Measurements from ENCODE around the gene ARIH1.

Gene ARIH1

DNA sequence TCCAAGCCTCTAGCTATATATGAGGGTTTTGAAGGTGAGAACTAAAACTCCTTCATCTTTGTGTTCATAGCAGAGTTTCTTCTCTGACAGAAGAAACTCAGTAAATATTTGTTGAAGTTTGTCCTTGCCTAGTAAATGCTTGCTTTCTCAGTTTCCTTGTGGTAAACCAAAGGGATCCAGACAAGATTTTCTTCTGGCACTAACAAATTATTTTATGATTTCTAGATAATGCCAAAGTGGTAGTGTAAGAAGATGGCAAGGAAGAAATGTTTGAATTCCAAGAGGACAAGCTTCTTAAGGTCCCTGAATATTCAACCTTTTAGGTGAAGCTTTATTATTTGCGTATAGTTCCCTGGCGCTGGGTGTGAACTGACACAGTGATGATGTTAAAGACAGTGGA, 14.4 kb downstream of the ARIH1 start:
- DNase-seq = no peak

DNA sequence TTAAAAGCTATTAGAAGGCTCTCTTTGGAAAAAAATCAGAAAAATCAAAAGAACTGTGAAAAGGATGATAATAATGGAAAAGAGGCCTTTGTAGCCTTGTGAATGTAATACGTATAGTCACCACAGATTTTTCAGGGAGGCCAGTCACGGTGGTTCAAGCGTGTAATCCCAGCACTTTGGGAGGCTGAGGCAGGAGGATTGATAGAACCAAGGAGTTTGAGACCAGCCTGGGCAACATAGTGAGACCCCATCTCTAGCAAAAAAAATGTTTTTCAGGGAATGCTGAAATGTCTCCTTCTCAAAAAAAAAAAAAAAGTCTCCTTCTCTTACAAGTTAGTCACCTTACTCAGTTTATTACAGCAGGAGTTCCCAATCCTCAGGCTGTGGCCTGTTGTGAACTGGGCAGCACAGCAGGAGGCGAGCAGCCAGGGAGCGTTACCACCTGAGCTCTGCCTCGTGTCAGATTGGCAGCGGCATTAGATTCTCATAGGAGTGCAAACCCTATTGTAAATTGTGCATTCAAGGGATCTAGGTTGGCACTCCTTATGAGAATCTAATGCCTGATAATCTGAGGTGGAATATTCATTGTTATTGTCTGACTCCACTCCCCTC, 15.9 kb downstream of the ARIH1 start:
- DNase-seq = no peak

DNA sequence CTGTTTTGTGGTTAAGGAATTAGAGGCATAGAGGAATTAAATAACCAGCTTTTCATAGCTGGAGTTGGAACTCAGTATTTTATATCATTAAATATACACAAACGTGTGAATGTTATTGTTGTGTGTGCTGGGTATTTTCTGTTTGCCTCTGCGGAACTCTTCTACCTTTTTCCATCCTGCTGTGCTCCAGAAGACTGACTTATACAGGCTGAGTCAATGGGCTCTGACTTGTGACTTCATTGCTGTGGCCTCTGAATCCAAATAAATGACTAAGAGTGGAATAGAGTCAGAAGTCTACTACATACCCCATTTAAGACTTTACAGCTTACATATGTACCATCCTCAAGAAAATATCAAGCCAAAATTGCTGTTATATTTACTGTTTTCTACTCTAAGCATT, 17.6 kb downstream of the ARIH1 start:
- DNase-seq = no peak

DNA sequence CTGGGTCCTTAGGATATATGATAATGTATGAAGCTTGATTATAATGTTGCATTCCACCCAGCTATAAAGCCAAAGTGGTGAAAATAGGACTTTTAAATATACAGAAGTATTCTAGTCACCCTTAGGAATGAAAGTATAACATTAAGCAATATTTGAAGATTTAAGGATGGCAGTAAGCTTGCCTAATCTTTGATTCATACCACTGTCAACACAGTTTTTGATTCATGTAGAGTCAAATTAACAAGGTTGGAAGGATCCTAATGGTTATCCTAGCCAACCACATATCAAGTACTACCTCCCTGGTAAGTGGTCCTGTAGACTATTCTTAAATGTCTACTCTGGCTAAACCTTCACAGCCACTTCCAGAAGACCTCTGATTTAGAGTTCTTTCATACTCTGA, 18.6 kb downstream of the ARIH1 start:
- DNase-seq = no peak

DNA sequence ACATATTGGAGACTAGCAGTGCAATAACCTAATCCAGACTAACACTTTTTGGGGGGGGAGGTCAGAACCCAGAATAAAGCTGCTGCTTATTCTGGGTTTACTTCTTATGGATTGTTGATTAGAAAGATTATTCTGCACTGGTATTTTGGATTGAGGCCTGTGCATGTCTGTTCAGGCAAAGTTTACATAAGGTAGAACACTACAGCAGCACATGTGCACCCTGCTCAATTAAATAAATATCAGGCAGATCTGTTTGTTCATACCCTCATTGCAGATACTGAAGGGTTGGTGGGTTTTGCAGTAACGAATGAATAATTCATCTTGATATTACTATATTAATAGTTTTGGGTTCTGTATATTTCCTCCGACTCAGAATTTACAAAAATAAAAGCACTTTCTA, 19.1 kb downstream of the ARIH1 start:
- DNase-seq = no peak

DNA sequence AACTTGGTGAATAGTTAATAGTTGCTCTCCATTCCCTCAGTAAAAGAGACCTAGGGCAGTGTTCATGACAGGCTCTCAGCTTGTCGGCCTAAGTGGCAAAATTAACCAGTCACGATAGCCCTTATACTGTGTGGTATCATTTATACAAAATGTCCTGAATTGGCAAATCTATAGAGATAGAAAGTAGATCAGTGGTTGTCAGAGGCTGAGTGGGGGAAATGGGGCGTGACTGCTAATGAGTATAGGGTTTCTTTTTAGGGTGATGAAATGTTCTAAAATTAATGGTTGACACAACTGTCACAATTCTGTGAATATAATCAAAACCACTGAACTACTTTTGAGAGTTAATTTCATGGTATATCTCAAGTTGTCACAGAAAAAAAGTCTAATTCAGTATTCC, 20.9 kb downstream of the ARIH1 start:
- DNase-seq = no peak

DNA sequence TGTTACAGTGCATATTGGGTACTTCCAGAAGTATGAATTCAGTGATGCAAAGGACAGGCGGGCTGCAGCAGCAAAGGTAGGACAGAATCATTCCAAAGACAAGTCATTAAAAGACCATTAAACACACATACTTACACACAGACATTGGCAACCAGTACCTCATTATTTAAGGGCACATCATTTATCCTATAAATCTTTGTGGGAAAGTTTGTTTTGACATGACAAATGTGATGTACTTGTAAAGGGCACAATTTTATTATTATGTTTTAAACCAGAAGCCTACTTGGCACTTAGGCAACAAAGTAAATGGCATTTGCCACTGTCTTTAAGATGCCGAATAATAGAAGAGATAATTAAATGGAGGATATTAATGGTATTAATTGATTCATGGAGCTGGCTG, 22.7 kb downstream of the ARIH1 start:
- DNase-seq = no peak

DNA sequence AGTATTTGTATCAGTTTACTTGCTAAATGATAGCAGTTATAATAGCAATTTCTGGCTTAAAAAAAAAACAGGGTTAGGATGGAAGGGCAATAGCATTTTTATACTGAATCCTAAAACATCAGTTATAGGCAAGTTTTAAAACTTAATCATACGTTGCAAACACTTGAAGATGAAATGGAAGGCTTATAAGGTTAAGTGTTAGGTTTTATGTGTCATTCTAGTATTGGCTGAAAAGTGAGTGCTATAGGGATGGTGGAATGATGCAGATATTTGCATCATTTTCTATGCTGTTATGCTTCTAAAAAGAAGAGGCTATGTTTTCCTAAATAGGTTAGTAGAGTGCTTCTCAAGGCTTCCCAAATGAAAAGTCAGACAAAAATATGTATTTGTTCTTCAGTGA, 23.3 kb downstream of the ARIH1 start:
- no peak for DNase-seq

DNA sequence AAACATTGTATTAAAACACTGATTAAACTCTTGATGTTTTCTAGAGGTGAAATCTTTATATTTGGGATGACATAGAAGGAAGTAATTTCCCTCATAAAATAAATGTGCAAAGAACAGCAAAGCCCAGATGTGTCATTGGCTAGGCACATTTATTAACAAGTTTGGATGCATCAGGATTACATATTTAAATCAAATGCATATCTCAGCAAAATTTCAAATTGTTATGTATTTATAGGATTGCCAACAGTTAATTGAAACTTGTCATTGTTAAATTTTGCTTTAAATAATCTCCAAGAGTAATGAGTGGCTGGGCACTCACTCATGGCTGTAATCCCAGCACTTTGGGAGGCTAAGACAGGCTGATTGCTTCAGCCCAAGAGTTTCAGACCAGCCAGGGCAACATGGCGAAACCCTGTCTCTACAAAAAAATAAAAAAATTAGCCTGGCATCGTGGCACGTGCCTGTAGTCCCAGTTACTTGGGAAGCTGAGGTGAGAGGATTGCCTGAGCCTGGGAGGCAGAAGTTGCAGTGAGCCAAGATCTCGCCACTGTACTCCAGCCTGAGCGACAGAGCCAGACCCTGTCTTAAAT, 28.2 kb downstream of the ARIH1 start:
- DNase-seq = no peak

DNA sequence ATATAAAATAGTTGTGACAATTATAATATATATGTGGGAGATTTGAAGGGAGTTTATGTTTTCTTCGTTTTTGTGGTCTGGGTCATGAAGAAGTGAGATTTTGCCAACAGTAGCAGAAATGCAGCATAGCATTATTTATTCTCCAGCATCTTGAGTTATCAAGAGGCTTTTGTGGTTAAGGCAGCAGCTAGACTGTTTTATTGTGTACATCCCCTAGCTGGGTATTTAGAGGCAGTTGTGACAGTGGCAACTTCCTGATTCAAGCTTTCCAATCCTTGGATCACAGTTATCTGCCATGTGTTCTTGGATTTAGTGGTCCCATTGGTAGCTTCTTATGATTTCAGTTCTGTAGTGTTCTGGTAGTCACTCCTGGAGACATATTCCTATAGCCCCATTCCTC, 29.0 kb downstream of the ARIH1 start:
- no peak for DNase-seq

DNA sequence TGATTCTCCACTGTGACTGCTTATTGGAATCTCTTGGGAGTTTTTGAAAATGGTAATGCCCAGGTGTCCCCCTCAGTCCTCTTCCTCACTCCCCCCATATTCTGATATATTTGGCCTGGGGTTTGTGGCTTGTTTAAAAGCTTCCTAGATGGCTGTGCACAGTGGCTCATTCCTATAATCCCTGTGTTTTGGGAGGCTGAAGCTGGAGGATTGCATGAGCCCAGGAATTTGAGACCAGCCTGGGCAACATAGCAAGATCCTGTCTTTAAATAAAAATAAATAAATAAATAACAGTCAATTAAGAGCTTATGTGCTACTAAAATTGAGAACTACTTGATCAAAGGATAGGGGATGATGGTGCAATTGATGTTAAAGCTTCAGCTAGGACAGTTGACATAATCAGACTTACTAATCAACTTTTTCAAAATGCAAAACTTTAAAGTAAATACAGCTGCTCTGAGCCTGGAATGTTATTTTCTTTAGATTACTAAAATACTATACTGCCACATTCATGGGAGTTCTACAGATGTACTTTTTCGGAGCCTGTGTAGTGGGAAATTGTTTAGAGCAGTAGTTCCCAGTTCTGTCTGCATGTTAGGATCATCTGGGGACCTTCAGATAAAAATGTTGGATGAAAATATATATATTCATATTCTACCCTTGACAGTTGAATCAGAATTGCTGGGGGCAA, 33.4 kb downstream of the ARIH1 start:
- DNase-seq = no peak

DNA sequence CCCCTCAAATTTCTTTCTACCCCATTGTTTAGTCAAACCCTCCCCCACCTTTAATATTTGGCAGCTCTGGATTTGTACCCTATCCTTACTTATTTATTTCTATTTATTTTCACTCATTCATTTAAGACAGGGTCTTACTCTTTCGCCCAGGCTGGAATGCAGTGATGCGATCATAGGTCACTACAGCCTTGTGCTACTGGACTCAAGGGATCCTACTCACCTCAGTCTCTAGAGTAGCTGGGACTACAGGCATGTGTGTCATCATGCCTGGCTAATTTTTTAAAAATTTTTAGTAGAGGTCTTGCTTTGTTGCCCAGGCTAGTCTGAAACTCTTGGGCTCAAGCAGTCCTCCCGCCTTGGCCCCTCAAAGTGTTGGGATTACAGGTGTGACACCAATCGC, 35.4 kb downstream of the ARIH1 start:
- DNase-seq = no peak

DNA sequence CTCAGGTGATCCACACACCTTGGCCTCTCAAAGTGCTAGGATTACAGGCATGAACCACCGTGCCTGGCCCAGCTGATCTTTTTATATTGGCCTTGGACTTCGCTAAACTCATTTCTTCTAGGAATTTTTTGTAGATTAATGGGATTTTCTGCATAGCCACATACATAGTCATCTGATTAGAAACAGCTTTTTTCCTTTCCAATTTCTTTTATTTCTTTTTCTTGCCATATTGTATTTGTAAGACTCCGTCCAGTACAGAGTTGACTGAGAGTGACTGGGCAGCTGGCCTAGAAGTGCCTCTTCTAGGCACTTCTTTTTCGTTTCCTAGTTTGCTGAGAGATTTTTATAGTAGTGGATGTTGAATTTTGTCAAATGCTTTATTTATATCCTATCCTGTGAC, 37.4 kb downstream of the ARIH1 start:
- DNase-seq = no peak

DNA sequence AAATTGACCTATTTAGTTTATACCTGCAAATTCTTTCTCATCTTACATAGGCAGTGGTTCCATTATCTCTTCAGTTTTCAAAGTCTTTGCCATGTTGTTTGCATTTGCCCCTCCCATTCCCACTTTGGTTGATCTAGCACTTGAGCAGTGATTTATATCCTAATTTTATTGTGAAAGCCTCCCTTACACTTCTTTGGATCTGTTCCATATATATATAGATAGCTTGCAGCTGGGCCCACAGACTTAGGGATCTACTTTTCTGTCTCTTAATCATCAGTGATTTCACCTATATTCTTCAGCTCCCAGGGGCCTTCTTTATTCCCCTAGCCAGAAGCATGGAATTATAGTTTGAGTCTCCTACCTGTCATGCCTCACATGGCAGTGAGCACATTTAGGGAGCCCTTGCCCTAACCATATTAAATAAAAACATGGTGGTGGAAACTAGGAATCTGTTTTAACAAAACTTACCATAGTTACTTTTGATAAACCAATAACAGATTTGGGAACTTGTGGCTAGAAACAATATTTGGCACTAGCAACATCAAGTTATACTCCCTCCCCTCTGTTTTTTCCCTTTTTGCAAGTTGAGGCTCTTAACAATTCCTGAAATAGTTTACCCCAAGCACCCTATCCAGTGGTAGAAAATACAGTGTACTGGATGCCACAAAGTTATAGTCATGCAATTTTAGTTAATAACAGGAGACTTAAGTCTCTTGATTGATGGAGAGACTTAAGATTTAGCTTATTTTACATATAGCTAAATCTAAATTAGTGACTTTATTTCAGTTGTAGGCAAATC, 41.7 kb downstream of the ARIH1 start:
- DNase-seq = no peak

DNA sequence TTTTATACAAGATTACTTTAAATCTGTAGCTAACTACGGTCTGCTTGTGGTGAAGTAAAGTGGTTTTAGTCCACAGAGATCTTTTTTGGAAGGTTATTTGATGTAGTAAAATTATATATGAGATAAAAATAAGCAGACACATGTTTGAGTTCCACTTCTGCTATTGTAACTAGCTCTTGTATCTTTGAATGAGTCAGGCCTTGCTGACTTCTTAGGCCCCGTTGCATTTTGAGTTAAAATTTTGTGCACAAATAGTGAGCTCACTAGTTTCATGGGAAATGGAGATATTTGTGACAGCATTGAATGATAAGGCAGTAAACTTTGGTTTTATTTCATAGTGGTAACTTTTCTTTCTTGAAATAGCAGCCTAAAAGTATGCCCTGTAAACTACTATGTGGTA, 42.6 kb downstream of the ARIH1 start:
- no peak for DNase-seq

DNA sequence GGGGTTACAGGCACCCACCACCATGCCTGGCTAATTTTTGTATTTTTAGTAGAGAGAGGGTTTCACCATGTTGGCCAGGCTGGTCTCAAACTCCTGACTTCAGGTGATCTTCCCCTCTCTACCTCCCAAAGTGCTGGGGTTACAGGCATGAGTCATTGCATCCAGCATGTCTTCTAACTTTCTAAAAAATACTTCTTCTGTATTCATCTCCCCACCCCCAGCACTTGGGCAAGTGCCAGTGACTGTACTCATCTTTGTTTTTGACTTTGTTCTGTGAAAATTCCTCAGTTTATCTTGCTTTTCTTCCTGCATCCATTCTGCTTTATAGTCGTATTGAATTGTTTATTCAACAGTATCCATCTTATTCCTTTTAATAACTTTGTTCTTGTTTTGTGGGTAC, 47.6 kb downstream of the ARIH1 start:
- DNase-seq = no peak

DNA sequence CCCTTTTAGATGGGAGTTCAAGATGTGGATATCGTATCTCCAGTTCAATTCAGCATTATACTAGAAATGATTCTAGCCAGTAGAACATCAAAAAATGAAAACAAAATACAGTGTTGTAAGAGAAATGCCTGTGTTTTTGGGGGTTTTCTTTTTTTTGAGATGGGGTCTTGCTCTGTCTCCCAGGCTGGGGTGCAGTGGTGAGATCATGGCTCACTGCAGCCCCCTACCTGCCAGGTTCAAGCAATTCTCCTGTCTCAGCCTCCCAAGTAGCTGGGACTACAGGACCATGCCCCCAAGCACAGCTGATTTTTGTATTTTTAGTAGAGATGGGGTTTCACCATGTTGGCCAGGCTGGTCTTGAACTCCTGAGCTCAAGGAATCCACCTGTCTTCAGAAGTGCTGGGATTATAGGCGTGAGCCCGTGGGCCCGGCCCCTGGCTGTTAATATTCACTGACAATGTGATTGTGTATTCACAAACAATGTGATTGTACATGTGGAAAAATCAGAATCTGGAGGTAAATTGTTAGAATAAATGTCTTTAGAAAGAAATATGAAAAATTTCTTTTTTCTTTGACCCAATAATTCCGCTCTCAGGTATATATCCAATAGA, 59.0 kb downstream of the ARIH1 start:
- no peak for DNase-seq

DNA sequence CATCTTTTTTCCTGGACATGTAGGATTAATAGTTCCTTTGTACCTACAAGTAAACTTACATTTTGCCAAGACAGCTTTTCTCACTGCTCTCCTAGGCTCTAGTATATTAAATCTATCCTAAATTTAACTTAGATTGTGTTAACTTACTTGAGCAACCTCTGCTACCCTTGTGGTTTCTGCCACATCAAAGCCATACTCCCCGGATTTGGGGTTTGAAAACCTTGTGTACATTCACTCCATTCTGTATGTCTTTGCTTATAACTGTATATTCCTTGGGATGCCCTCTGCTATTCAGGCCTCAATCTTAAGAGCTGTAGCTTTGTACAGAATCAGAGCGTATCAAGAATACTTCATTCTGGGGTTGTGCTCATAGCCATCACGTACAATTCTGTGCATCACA, 60.4 kb downstream of the ARIH1 start:
- no peak for DNase-seq

DNA sequence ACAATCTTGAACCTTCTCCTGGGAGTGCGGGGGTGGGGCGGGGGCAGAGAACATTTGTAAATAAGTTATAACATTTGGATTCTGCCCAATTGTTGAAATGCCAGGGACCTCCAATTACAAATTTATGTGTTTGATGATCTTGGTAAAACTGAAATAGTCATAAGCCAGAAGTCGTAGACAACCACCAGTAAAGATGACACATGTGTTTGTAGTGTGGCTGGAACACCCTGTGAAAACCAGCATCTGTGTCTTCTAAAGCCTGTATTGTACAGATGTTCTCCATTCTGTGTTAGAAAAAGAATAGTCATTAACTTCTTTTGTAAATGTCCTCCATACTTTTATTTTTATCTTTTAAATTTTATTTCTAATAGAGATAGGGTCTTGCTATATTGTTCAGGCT, 61.8 kb downstream of the ARIH1 start:
- no peak for DNase-seq

DNA sequence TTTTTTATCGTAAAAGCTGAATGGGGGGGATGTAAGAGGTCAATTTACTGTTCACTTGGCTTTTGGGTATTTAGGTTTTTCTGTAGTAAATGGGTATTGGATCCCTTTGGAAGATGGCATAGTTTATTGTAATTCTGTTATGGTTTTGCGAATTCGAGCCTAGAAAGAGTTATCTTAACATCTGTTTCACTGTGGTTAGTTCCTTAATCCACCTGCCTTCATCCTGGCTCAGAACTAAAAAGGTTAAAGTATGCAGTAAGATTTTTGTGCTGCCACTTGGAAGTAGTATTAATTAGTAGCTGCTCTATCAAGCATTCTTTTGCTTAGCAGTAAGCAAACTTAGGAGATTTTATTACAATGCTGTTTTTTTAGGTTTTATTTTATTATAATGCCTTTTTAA, 62.4 kb downstream of the ARIH1 start:
- no peak for DNase-seq

DNA sequence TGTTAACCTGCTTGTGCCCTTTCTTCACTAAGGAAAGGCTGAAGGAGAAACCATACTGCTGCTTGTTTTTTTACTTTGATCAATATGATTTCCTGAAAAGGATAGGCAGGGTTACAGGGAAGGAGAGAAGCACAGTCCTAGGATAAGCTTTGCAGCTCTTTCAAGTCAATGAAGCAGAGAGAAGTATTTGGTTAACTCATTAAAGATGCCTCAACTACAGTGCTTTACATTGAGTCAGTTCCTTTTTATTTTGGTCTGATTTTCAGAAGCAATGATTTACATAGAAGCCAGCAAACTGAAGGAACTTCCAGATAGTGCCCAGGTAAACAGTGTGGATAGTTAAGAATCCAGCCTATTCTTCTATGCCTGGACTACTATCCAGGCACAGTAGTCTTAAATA, 64.8 kb downstream of the ARIH1 start:
- no peak for DNase-seq

DNA sequence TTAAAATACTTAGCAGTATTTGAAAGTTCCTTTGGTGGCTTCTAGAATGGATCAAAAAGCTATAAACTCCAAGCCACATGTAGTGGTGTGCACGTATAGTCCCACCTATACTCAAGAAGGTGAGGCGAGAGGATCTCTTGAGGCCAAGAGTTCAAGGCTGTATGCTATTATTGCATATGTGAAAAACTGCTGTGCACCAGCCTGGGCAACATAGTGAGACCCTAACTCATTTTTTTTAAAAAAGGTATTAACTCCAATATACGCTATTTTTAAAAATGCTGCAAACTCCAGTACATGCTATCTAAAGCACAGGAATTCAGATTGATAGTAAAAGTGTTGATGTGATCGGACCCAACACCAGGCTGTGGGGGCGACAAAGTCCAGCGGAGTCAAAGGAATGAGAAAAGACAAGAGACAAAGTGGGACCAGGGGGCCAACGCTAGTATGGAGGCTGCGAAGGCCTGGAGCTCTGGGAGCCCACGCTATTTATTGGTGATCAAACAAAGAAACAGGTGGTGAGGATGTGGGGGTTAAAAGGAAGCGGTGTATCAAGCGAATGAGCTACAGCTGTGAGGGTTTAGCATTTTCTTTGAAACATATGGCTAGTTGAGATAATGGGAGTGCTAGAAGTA, 66.6 kb downstream of the ARIH1 start:
- no peak for DNase-seq

DNA sequence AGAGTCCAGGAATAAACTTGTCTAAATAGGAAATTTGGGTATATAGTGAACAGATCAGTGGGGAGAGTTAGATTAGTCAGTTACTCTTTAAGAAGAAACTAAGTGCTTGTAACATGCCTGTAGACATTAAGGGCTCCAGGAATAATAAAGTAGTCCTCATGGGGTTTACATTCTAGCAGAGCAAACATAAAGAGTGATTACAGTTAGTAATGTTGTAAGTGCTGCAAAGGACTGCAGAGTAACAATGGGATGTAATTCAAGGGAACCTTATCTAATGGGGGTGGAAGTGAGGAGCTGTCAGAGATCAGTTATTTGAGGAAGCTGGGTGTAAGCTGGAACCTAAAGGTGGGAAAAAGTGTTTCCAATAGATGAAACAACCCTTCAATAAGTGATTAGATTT, 67.5 kb downstream of the ARIH1 start:
- DNase-seq = no peak
